ENCODE data around the gene DNAJC22. TPM values are rescaled to one million over a fixed set of nuclear protein-coding genes. Genes with fewer than 3 reads are reported as not detected.
"Not testable (repeated sequence)": the region's sequence is repeated elsewhere in the genome, so short reads cannot be mapped to it uniquely, and the experiment has no call there.

DNAJC22 gene
- total RNA-seq, 1 experiment from 2014 or later: 13.1 TPM

GRCh38 chr12:49370539-49370938 lies 23.9 kb downstream of the DNAJC22 start:
- no peak for DNase-seq (ENCODE audit: low spot score)

GRCh38 chr12:49375406-49375805 lies 28.7 kb downstream of the DNAJC22 start:
- DNase-seq (ENCODE audit: low spot score): no peak

GRCh38 chr12:49377386-49377785 lies 30.7 kb downstream of the DNAJC22 start:
- DNase-seq (ENCODE audit: low spot score): no peak

GRCh38 chr12:49380184-49380583 lies 33.5 kb downstream of the DNAJC22 start:
- DNase-seq (ENCODE audit: low spot score): not testable (repeated sequence)

GRCh38 chr12:49388682-49389386 lies 42.1 kb downstream of the DNAJC22 start:
- DNase-seq (ENCODE audit: low spot score): no peak

GRCh38 chr12:49389387-49389703 lies 42.7 kb downstream of the DNAJC22 start:
- DNase-seq (ENCODE audit: low spot score): no peak

- no peak for DNase-seq (ENCODE audit: low spot score)
Measured at GRCh38 chr12:49397000-49397399, 50.3 kb downstream of the DNAJC22 start.

GRCh38 chr12:49400304-49400703 lies 53.6 kb downstream of the DNAJC22 start:
- DNase-seq (ENCODE audit: low spot score): no peak

Other genes with a start within 250 kb of the DNAJC22 start
- gene LMBR1L, start 236.0 kb upstream of the DNAJC22 start, total RNA-seq (2014; rRNA removed; shearing (Covaris generic)): 16.4 and 21.4 TPM in 2 replicates
- 2,613 and 2,957 TPM in 2 replicates for gene TUBA1B, start 215.5 kb upstream of the DNAJC22 start, total RNA-seq (2014; rRNA removed; shearing (Covaris generic))
- gene TUBA1A, start 157.8 kb upstream of the DNAJC22 start, total RNA-seq (2014; rRNA removed; shearing (Covaris generic)): 884 and 1,296 TPM in 2 replicates
- 1,111 and 1,563 TPM in 2 replicates for gene TUBA1C, start 81.8 kb upstream of the DNAJC22 start, total RNA-seq (2014; rRNA removed; shearing (Covaris generic))
- 4.6 and 6.9 TPM in 2 replicates for gene PRPH, start 51.7 kb upstream of the DNAJC22 start, total RNA-seq (2014; rRNA removed; shearing (Covaris generic))
- gene TROAP, start 23.6 kb upstream of the DNAJC22 start, total RNA-seq (2014; rRNA removed; shearing (Covaris generic)): 38.2 and 45.4 TPM in 2 replicates
- gene C1QL4, start 9.7 kb upstream of the DNAJC22 start, total RNA-seq (2014; rRNA removed; shearing (Covaris generic)): 2.3 and 4.4 TPM in 2 replicates
- 23.8 and 30.6 TPM in 2 replicates for gene SPATS2, start 20.6 kb downstream of the DNAJC22 start, total RNA-seq (2014; rRNA removed; shearing (Covaris generic))
- gene KCNH3, start 192.1 kb downstream of the DNAJC22 start, total RNA-seq (2014; rRNA removed; shearing (Covaris generic)): 5.4 and 7.1 TPM in 2 replicates
- gene MCRS1, start 221.3 kb downstream of the DNAJC22 start, total RNA-seq (2014; rRNA removed; shearing (Covaris generic)): 66.5 and 79.5 TPM in 2 replicates